Islet precursor cell (in vitro differentiated cells): Measurements from ENCODE around the gene TUBA3C.
"Not testable (repeated sequence)": the region's sequence is repeated elsewhere in the genome, so short reads cannot be mapped to it uniquely, and the experiment has no call there.

Experiments
- DNase-seq: peaks from one replicate; pipeline ENCODE4 v3.0.0-alpha.2; 2018

Gene TUBA3C

DNA sequence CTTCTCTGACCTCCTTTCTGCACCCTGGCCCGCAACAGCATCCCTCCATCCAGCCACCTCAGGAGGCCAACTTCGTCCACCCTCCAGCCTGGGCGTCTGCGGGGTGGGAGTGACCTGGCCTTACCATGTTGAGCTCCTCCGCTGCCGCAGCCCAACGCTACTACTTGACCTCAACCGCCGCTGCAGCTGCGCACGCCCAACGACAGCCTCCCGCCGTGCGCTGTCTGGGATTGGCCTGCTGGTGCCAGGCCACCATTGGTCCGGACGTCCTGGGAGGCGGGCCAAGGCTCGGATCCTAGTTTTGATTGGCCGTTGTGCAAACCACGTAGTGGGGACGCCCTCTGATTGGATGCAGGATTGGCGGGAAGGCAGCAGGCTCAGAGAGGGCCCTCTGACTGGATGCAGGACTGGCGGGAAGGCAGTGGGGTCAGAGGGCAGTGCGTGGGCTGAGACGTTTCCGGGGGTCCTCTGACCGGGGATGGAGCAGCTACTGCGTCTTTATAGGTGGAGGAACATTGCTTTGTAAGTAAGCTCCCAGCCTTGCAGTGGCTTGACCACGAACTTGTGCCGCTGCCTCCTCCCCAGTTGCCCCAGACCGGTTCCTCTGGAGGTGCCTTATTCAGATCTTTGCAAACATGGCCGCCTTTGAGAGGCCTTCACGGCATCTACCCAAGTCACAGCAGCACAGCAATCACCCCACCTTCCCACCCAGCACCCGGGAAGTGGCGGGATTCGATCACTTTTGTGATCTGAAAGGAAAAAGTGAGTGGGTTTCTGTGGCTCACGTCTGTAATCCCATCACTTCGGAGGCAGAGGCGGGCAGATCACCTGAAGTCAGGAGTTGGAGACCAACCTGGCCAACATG is at the start of gene TUBA3C:
TSS of gene TUBA3C (minus strand) at position 204 of the 865 bp plus-strand sequence. CDS start at position 127, 77 bp downstream.
- DNase-seq: no peak

DNA sequence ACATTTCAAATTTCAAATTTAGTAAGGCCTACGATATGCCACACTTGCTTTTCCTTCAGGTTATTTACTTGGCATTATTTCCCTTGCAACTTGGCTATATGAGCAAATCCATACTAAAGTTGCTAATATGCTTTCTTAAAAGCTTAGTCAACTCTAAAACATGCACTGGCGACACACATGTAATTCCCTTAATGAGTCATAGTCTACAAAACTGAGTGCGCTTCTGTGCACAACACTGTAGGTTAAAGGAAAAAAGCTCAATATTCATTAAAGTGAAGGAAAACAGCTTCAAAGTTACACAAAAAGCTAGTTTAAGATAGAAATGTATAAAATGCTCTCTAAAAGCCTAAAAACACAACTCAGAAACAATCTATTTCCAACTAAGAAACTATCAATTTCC is 25.8 kb upstream of the TUBA3C start:
- DNase-seq: not testable (repeated sequence)

DNA sequence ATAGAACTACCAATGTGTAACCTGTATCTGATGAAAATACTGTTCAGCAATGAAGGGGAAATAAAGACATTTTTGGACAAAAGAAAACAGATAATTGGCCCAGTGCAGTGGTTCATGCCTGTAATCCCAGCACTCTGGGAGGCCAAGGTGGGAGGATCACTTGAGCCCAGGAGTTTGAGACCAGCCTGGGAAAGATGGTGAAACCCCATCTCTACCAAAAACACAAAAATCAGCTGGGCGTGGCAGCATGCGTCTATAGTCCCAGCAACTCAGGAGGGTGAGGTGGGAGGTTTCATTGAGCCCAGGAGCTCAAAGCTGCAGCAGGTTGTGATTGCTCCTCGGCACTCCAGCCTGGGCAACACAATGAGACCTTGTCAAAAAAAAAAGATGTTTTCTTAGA is 11.0 kb upstream of the TUBA3C start:
- DNase-seq: not testable (repeated sequence)

DNA sequence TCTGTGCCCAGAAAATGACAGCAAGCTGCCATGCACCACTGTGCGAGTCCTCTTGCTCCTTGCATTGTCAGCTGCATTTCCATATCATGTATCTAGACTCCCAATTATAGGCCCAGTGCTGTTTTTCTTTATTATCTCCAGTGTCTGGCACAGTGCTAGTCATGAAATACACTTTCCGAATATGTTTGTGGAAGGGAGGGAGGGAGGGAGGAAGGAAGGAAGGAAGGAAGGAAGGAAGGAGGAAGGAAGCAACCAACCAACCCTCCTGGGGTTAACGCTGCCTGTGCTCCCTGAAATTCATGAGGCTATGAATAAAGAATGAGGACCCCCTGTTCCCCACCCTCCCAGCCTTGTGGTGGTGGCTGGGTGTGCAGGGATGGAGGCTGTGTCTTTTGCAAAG is 8.3 kb upstream of the TUBA3C start:
- DNase-seq: not testable (repeated sequence)

DNA sequence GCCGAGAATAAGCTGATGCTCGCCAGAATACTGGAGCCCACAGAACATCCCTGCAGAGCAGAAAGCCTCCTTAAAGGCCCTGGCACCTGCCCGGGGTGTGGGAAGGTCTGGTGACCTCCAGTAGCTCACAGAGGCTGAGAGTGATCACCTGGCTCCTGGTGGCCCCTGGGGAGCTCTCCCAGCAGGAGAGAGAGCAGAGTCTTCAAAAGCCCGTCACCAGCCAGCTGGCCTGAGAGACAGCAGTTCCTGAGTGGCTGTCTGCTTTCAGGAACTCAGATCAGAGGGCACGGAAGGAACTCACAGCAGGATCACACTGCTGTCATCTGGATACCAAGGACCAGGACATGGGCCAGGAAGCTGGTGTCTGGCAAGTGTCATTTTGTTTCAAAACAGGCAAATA is 7.7 kb upstream of the TUBA3C start:
- DNase-seq: not testable (repeated sequence)

DNA sequence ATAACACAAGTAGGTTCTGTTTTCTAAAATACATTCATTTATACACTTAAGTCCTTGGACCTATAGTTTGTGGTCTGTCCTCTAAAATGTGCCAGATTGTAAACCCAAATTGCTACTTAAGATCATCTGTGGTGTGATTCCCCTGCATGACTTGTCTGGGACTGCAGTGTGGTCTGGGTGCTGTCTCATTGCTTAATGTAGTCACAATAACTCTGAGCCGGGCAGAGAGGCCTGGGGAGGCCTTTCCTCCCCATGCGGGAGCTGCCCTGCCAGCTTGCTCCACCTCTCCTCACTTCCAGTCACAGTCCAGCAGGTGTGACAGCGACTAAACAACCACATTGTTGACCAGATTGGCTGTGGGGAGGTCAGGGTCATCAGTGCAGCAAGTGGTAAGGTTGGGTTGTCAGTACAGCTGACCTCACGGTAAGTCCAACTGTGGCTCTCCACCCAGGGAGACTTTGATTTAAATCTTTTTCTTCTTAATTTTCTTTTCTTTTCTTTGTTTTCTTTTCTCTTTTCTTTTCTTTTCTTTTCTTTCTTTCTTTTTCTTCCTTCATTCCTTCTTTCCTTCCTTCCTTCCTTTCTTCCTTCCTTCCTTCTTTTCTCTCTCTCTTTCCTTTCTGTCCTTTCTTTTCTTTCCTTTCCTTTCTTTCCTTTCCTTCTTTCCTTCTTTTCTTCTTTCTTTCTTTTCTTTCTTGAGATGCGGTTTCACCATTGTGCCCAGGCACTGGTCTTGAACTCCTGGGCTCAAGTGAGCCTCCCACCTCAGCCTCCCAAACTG is 4.4 kb upstream of the TUBA3C start:
- no peak for DNase-seq

DNA sequence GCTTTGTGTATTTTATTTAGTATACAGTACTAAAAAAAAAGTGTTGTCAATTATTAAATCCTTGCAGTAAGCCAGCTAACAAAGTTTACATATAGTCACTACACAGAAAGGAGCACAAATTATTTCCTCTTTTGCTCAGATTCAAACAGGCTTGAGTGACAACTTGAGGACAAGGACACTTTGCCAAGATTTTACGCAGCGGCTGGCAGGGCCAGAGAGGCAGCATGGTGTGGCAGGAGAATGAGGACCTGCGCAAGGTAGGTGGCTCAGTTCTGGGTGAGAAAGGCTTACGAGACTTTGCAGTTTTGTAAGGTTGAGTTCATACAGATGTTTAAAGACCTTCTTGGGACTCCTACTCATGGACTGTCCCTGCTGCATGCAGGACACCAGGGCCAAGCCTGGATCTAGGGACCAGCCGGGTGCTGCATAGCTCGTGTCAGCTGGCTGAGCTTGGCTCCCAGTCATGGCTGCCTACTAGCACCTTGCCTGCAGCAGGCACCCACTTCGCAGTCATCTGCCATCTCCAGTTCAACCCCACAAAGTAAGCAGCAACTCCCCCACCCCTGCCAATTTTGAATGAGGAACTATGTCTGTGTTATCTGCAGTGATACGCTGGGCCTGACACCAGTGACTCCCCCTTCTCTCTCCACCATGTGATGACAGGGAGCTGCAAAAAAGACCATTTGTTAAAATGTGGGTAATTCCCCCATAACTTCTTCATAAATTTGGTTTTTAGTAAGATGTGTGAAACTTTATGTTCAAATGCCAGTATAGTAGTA is 3.7 kb upstream of the TUBA3C start:
- DNase-seq: no peak

DNA sequence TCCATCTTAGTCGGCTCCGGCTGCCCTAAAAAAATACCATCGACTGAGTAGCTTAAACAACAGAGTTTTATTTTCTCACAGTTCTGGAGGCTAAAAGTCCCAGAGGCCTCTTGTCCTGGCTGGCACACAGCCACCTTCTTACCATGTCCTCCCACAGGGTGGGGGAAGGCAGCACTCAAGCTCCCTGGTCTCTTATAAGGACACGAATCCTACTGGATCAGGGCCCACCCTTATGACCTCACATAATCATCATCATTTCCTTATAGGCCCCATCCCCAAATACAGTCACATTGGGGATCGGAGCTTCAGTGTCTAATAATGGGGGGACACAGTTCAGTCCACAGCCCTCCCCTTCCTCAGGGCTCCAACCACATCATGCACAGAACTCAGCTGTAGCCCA is 2.6 kb upstream of the TUBA3C start:
- DNase-seq: no peak

DNA sequence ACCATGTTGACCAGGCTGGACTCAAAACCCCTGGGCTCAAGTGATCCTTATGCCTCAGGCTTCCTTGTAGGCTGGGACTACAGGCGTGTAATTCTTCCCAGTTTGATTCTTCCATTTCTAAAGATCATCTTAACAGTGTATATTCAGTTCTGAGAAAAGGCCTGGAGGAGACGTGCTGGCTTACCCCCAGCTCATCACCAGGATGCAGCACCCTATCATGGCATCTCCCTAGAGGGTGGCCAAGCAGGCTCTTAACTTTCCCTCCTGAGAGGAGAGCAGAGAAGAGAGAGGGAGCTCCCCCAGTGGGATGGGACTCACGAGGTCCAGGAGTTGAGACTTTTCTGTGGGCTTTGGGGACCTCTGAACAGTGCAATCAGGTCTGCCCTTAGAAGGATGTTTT is 2.1 kb upstream of the TUBA3C start:
- DNase-seq: no peak

DNA sequence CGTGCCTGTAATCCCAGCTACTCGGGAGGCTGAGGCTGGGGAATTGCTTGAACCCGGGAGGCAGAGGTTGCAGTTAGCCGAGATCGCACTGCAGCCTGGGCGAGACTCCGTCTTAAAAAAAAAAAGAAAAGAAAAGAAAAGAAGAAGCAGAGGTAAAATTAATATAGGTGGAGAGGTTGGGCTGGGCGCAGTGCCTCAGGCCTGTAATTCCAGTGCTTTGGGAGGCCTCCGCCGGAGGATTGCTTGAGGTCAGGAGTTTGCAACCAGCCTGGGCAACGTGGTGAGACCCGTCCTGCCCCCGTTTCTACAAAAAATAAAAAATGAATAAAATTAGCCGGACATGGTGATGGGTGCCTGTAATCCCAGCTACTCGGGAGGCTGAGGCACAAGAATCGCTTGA is 912 bp upstream of the TUBA3C start:
- no peak for DNase-seq

DNA sequence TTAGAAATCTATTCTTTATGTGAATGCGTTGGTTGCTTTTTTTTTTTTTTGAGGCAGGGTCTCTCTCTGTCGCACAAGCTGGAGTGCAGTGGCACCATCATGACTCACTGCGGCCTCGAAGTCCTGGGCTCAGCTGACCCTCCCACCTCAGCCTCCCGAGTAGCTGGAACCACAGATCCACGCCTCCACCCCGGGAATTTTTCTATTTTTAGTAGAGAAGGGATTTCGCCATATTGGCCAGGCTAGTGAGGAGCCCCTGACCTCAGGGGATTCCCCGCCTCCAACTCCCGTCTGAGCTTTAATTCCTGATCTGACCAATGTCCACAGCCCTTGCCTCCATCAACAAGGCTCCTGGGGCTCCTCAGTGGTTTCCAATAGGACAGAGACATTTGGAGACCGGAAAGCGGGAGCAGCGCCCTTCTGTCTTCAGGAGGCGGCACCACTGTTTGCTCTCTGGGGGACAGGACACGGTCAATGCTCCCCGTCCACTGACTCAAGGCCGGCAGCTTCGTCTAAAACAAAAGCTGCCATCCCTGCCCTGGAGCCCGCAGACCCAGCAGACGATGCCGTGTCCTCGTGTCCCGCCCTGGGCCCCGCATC is 503 bp downstream of the TUBA3C start:
- no peak for DNase-seq

DNA sequence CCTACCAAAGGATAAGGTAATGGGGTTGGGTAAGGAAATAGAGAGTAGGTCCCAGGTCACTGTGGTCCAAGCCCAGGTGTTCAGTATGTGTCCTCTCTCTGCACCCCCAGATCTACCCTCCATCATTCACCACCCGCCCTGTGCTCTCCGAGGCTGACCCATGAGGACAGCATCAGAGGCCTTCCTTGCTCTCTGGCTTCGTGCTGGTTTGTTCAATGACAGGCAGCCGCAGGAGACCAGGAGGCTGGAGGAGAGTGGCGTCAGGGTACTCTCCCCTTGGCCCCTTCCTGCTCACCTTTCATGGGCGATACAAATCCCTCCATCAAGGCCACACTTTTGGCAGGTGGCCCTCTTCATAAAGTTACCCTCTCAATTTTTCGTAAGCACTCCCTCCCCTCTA is 1.7 kb downstream of the TUBA3C start:
- peak; percentile 6 for DNase-seq

DNA sequence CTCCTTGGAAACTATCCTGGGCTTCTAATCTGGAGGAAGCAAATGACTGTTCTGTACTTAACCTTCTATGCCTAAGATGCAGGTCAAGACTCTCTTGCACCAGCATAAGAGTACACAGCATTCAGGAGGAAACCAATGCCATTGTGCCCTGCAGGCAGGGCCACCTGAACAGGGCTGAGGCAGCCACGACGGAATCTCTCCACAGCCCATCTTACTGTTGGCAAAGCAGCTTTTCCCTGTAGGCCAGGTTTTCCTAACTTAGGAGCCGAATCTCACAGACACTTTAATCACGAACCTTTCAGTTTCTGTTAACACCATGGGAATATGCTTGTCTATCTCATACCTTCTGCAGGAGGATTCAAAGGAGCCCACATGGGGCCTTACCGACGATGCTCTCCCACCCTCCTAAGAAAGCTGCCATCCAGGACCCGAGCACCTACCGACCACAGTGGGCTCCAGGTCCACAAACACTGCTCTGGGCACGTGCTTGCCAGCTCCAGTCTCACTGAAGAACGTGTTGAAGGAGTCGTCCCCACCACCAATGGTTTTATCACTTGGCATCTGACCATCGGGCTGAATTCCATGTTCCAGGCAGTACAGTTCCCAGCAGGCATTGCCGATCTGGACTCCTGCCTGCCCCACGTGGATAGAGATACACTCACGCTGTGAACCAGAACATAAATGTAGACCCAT is 2.6 kb downstream of the TUBA3C start:
- peak; percentile 22 for DNase-seq

DNA sequence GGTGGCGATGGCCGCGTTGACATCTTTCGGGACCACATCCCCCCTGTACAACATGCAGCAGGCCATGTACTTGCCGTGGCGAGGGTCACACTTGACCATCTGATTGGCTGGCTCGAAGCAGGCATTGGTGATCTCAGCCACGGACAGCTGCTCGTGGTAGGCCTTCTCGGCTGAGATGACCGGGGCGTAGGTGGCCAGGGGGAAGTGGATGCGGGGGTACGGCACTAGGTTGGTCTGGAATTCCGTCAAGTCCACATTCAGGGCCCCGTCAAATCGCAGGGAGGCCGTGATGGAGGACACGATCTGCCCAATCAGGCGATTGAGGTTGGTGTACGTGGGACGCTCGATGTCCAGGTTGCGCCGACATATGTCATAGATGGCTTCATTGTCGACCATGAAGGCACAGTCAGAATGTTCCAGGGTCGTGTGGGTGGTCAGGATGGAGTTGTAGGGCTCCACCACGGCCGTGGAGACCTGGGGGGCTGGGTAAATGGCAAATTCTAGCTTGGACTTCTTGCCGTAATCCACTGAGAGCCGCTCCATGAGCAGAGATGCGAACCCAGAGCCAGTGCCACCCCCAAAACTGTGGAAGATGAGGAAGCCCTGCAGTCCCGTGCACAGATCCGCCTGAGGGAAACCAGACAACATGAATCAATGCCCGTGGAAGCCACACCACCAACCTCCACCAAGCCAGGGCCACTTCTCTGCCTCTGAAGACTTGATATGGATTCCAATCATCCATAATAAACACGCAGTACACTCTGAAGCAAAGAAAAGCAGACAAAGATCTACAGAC is 4.4 kb downstream of the TUBA3C start:
- peak; percentile 12 for DNase-seq

DNA sequence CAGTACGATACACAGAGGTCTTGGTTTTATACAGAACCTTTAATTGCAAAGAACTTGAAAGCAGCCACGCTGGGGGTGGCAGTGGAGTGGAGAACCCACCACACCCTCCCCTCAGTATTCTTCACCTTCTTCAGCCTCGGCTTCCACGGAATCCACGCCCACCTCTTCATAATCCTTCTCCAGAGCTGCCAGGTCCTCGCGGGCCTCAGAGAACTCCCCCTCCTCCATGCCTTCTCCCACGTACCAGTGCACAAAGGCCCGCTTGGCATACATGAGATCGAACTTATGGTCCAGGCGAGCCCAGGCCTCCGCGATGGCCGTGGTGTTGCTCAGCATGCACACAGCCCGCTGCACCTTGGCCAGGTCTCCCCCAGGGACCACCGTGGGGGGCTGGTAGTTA is 7.9 kb downstream of the TUBA3C start:
- DNase-seq: no peak

DNA sequence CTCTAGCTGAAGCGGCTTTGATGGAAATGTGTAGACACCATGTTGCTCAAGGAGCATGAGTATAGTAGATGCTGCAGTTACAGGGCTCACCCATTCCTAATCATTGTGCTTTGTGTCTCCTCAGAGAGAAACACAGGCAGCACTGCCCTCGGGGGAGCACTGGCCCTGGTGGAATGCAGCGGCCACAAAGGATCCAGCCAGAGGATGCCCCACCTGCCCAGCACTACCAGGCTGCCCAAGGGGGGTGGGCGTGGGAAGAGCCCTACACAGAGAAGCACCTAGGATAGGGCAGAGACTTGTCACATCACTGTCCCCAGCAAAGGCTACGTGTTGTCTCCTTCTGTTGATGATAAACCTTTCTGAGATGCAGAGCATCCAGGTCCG is 9.0 kb downstream of the TUBA3C start:
- no peak for DNase-seq

DNA sequence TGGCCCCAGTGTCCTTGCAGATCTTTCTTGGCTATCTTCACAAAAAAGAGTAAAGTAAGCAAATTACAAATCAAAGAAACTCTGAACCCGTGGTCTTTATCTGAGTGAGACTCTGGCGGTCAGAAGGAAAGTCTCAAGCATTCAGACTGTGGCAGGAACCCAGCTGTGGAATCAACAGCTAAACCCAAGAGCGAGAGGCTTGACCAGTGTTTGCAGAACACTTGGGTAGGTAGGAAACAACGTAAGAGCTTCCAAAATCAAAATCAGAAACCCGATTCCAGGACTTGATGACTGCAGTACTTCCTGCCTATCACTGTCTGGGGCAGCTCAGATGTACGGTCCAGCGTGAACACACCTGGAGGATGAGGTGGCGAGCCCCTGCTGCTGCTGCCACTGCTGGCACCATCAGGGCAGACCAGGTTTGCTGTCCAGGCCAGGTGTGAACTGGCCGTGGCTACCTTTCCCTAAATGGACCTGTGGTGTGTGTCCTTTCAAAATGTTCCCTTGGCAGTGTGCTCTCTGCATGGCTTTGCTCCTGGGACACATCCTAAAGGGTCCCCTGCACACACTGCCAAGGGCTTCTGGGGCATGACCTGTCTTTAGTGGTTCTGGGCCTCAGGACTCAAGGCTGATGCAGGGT is 9.5 kb downstream of the TUBA3C start:
- no peak for DNase-seq

DNA sequence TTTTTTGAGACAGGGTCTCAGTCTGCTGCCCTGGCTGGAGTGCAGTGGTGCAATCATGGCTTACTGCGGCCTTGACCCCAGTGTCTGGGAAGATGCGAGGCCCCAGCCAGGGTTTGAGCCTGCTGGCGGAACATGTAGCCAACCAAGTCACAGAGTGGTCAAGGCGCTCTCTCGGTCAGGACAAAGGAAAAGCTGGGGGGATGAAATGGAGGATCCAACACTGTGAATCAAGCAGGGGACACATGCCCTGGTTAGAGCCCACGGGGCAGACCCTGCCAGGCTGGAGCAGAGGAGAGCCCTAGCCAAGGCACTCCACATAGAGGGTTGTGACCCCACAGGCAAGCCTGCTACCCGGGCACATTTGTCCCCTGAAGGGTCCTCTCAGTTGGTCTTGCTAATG is 10.1 kb downstream of the TUBA3C start:
- DNase-seq: no peak

DNA sequence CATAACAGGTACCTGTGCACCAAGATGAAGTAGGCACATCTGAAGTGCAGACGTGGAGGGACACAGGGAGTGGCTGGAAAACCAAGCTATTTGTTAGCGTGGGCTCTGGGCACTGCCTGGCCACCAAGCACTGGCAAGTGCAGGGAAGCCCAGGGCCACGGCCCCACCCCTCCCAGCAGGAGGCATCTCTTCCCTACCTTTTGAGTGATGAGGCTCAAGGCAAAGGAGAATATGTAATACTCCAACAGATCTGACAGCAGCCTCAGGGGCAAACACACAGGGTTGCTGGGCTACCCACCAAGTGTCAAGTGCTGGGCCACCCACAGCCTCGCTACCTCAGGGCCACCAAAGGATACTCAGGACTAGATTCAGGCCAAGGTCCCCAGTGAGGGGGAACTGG is 11.6 kb downstream of the TUBA3C start:
- no peak for DNase-seq

DNA sequence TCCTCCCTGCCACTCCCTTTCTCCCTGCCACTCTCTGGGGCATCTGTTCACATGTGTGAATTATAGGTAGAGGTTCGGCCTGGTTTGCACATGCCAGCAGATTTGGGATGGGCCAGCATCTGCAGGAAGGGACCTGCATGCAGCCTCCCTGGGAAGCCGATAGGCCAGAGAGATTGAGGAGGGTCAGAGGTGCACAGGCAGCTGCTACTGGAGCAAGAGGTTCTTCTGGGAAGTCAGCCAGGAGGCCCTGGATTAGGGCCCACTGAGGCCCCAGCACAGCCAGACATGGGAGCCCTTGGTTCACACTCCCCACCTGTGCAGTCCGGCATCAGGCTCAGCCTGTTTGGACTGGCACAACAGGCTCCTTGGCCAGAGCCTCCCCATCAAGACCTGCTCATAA is 12.1 kb downstream of the TUBA3C start:
- DNase-seq: no peak

DNA sequence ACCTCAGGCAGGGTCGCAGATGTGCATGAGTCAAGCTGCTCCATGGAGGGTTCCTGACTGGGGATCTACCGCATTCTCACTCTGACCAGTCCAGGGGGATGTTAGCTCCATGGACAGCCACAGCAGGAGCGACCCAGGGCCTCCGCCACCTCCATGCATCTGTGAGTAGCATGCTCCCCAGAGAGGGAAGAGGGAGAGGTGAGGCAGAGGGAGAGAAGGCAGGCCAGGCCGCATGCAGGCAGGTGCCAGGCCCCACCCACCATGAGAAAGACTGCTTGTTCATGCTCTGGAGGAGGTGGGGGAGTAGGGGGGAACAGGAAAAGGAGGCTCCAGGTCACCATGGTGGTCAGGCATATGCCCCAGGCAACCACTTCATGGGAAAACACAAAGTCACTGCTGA is 20.3 kb downstream of the TUBA3C start:
- DNase-seq: no peak
